ENCODE data around the gene RRBP1. TPM values are rescaled to one million over a fixed set of nuclear protein-coding genes. Genes with fewer than 3 reads are reported as not detected.
A peak's percentile ranks its signal among the peaks of the same experiment; 100 is the strongest.

RRBP1 gene
- total RNA-seq, 2 donors from 2014 or later: 112 to 148 TPM

GRCh38 chr20:17698384-17698783 is 16.3 kb upstream of the RRBP1 start:
- TF ChIP-seq POLR2AphosphoS5 (IDR thresholded peaks at IDR 0.05): no peak
- Histone ChIP-seq H3K4me3 (no peak overlapping the region), H3K4me1 (replicated peaks) (no peaks in the 10 kb centered on the region), H3K36me3 (no peaks in the 10 kb centered on the region), H3K27me3 (replicated peaks; ENCODE audit: insufficient read depth) (no peaks in the 10 kb centered on the region), H3K27ac (no peak overlapping the region), H3K9me3 (no peaks in the 10 kb centered on the region)
- no peak for DNase-seq (ENCODE audit: low spot score)
- WGBS: 57% methylated on average over 5 of the region's 5 CpGs
- intact Hi-C loops (cut with DNase I): no loop called here

GRCh38 chr20:17697171-17697570 is 15.1 kb upstream of the RRBP1 start:
- 100% methylated on average over 1 of the region's 1 CpG for WGBS
- intact Hi-C loops (cut with DNase I): no loop called here
- DNase-seq (ENCODE audit: low spot score): no peak
- no peak for TF ChIP-seq POLR2AphosphoS5 (IDR thresholded peaks at IDR 0.05)
- H3K9me3 ChIP-seq: no peaks in the 10 kb centered on the region
- no peak overlapping the region for H3K4me3 ChIP-seq
- no peak overlapping the region for H3K27ac ChIP-seq
- H3K36me3 ChIP-seq: no peaks in the 10 kb centered on the region
- no peaks in the 10 kb centered on the region for H3K4me1 ChIP-seq (replicated peaks)
- no peaks in the 10 kb centered on the region for H3K27me3 ChIP-seq (replicated peaks; ENCODE audit: insufficient read depth)

DNA sequence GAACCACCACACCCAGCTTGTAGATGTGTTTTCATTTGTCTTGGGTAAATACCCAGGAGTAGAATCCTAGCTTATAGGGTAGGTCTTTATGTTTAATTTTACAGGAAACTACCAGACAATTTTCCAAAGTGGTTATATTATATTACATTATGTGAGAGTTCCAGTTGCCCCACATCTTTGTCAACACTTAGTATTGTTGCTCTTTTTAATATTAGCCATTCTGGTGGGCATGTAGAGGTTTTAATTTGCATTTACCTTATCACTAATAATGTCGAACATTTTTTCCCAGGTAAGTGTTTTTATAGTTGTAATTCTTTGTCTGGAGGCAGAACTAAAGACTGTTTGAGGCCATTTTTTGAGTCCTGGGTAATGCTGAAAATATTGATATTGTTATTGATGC is 14.2 kb upstream of the RRBP1 start:
- no peak overlapping the region for H3K4me3 ChIP-seq

GRCh38 chr20:17694767-17695166 is 12.7 kb upstream of the RRBP1 start:
- no peak for DNase-seq (ENCODE audit: low spot score)
- Histone ChIP-seq H3K27ac (no peak overlapping the region), H3K4me3 (no peak overlapping the region), H3K27me3 (replicated peaks; ENCODE audit: insufficient read depth) (no peaks in the 10 kb centered on the region), H3K36me3 (no peaks in the 10 kb centered on the region), H3K4me1 (replicated peaks) (no peaks in the 10 kb centered on the region), H3K9me3 (no peaks in the 10 kb centered on the region)
- TF ChIP-seq POLR2AphosphoS5 (IDR thresholded peaks at IDR 0.05) (no peak), POLR2A (IDR thresholded peaks at IDR 0.05) (no peak)
- TF ChIP-seq, protein P1, sequence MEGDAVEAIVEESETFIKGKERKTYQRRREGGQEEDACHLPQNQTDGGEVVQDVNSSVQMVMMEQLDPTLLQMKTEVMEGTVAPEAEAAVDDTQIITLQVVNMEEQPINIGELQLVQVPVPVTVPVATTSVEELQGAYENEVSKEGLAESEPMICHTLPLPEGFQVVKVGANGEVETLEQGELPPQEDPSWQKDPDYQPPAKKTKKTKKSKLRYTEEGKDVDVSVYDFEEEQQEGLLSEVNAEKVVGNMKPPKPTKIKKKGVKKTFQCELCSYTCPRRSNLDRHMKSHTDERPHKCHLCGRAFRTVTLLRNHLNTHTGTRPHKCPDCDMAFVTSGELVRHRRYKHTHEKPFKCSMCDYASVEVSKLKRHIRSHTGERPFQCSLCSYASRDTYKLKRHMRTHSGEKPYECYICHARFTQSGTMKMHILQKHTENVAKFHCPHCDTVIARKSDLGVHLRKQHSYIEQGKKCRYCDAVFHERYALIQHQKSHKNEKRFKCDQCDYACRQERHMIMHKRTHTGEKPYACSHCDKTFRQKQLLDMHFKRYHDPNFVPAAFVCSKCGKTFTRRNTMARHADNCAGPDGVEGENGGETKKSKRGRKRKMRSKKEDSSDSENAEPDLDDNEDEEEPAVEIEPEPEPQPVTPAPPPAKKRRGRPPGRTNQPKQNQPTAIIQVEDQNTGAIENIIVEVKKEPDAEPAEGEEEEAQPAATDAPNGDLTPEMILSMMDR (IDR thresholded peaks at IDR 0.05): no peak
- intact Hi-C loops (cut with DNase I): no loop called here
- 91% methylated on average over 3 of the region's 3 CpGs for WGBS

More for the DNA sequence above, 14.2 kb upstream of the RRBP1 start:
- DNase-seq (ENCODE audit: low spot score): no peak
- intact Hi-C loops (cut with DNase I): no loop called here
- Histone ChIP-seq H3K27me3 (replicated peaks; ENCODE audit: insufficient read depth) (no peaks in the 10 kb centered on the region), H3K9me3 (no peaks in the 10 kb centered on the region), H3K27ac (no peak overlapping the region), H3K4me1 (replicated peaks) (no peaks in the 10 kb centered on the region), H3K36me3 (no peaks in the 10 kb centered on the region)
- 87% methylated on average over 1 of the region's 1 CpG for WGBS
- no peak for TF ChIP-seq POLR2A (IDR thresholded peaks at IDR 0.05)
- TF ChIP-seq POLR2AphosphoS5 (IDR thresholded peaks at IDR 0.05): no peak
- TF ChIP-seq, protein P1 (IDR thresholded peaks at IDR 0.05): no peak

DNA sequence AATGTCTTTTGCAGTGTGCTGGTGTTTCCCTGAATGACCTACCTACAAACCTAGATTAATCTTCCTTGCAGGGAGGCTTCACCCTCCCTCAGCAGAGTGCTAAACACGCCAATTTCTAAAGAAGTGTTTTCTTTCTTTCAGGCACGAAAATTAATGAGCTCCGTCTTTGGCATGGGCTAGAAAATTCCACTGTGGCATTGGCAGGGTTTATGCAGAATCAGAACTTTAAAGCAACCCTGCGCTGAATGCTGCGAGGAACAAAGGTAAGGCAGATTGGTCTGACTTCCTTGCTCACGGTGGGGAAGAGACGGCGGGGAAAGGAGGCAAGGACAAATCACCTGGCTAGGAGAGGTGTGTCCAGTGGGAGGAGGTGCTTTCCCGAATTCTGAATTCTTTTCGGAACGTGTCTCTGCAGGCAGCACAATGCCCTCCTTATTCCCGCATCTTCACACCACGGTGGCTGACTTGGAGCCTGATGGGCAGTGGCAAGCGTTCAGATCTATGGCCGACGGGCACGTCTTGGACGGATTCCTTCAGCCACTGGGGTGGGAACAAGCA is 11.5 kb upstream of the RRBP1 start:
- Histone ChIP-seq H3K4me1 (replicated peaks) (no peaks in the 10 kb centered on the region), H3K27ac (no peak overlapping the region), H3K9me3 (no peaks in the 10 kb centered on the region), H3K27me3 (replicated peaks; ENCODE audit: insufficient read depth) (no peaks in the 10 kb centered on the region), H3K36me3 (no peaks in the 10 kb centered on the region), H3K4me3 (no peak overlapping the region)
- 32% methylated on average over 18 of the region's 18 CpGs for WGBS
- DNase-seq (ENCODE audit: low spot score): peak; percentile 67
- TF ChIP-seq POLR2A (IDR thresholded peaks at IDR 0.05) (no peak), POLR2AphosphoS5 (IDR thresholded peaks at IDR 0.05) (peak; percentile 56)
- intact Hi-C loops (cut with DNase I): no loop called here

DNA sequence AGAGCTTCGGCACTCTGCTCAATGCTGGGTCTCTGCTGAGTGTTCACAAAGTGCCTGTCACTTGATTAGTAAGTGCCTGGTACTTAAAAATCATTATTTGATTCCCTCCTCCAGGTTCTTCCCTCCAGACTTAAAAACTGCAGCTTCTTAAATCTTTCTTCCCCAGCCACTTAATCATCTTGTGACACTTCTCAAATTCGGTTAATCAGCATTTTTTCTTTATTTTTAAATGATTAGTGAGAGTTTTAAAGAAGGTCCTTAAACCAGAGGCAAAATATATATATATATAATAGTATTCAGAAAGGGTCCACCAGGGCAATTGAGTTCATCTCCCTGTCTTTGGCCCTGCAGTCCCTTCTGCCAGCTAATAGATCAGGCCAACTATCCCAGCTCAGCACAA is 9.7 kb upstream of the RRBP1 start:
- Histone ChIP-seq H3K9me3 (no peaks in the 10 kb centered on the region), H3K4me3 (no peak overlapping the region), H3K4me1 (replicated peaks) (no peaks in the 10 kb centered on the region), H3K27me3 (replicated peaks; ENCODE audit: insufficient read depth) (no peaks in the 10 kb centered on the region), H3K36me3 (no peaks in the 10 kb centered on the region), H3K27ac (no peak overlapping the region)
- TF ChIP-seq POLR2A (IDR thresholded peaks at IDR 0.05) (no peak), POLR2AphosphoS5 (IDR thresholded peaks at IDR 0.05) (no peak)
- TF ChIP-seq, protein P1 (IDR thresholded peaks at IDR 0.05): no peak
- DNase-seq (ENCODE audit: low spot score): no peak
- WGBS: 80% methylated on average over 2 of the region's 2 CpGs
- intact Hi-C loops (cut with DNase I): no loop called here
